K562 treated with DMSO at 1 percent for 4 hours (cell line): ENCODE results near the gene SLC37A4. TPM values are rescaled to one million over a fixed set of nuclear protein-coding genes. Genes with fewer than 3 reads are reported as not detected.

Experiments used
- total RNA-seq: library from RNA; unstranded; fragments of 300-600 nt; gene quantifications from 2 replicates; pipeline ENCODE4 v1.2.3, GENCODE V29; 2022; ENCODE audit not compliant: insufficient read depth

Gene SLC37A4
- 36.3 and 44.7 TPM in 2 replicates for total RNA-seq

GRCh38 chr11:119030329-119031047, at the start of gene SLC37A4:
TSS of gene SLC37A4 (minus strand) at chr11:119030877.

DNA sequence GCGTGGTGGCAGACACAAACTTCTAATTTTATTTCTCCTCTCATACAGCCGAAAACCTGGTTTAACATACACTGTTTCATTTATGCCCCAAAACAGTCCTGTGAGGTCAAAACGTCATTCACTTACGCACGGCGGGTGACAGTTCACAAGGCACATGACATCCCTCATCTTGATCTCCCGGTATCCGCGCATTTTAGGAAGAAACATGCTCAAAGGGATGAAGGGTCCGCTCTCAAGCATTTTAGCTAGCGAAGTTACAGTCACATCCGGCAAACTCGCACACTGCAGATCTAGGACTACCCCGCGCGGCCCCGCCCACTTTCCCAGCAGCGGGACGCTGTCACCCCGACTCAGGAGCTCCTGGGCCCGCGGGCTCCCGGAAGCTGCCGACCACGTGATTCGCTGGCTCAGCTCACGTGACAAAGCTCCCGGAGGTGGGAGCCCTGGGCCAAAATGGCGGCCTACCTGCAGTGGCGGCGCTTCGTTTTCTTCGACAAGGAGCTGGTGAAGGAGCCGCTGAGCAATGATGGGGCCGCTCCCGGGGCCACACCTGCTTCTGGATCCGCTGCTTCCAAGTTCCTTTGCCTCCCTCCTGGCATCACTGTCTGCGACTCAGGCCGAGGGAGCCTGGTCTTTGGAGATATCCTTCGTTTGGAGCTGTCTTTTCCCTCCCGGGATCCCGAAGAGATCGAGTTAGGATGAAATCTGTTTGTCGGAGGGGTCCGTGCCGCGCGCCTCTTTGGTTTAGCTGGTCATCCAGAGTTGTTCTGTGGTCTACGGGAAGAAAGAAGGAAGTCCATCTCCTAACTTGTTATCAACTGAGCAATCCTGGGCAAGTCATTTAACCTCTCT, 36.9 kb upstream of the SLC37A4 start, which contains the start of gene VPS11:
Gene VPS11, plus strand, starts transcription at position 448 of the 852 bp plus-strand sequence. Its CDS starts 6 bp downstream, at position 454.

GRCh38 chr11:119057000-119057769, 26.5 kb upstream of the SLC37A4 start, which contains the start of gene HYOU1:
TSS of gene HYOU1 (minus strand) at chr11:119057205. CDS start at chr11:119056160, 1,045 bp downstream.

GRCh38 chr11:119018074-119018938, 12.4 kb downstream of the SLC37A4 start, which contains the start of the genes RPS25 and TRAPPC4:
TSS of gene RPS25 (minus strand) at chr11:119018343. CDS start at chr11:119018284, 59 bp downstream.
TSS of gene TRAPPC4 (plus strand) at chr11:119018766. CDS start at chr11:119018796, 30 bp downstream.

GRCh38 chr11:118997627-118998387, 32.9 kb downstream of the SLC37A4 start, which contains the start of gene CENATAC:
TSS of gene CENATAC (plus strand) at chr11:118998138. CDS start at chr11:118998198, 60 bp downstream.

Other genes starting within 250 kb of the SLC37A4 start
- 14.2 and 22.0 TPM in 2 replicates for gene DDX6, start 239.7 kb downstream of the SLC37A4 start, total RNA-seq
- not detected in 2 replicates for gene CXCR5, start 147.0 kb downstream of the SLC37A4 start, total RNA-seq
- 8.3 and 14.2 TPM in 2 replicates for gene BCL9L, start 105.0 kb downstream of the SLC37A4 start, total RNA-seq
- gene UPK2, start 74.6 kb downstream of the SLC37A4 start, total RNA-seq, result not detected in 2 replicates
- not detected in 2 replicates for gene FOXR1, start 59.1 kb downstream of the SLC37A4 start, total RNA-seq
- gene CENATAC, start 32.7 kb downstream of the SLC37A4 start, total RNA-seq, result 11.8 and 12.3 TPM in 2 replicates
- gene RPS25, start 12.5 kb downstream of the SLC37A4 start, total RNA-seq, result 1,661 and 1,791 TPM in 2 replicates
- 131 and 148 TPM in 2 replicates for gene TRAPPC4, start 12.1 kb downstream of the SLC37A4 start, total RNA-seq
- 202 and 231 TPM in 2 replicates for gene HYOU1, start 26.3 kb upstream of the SLC37A4 start, total RNA-seq
- 31.8 and 39.9 TPM in 2 replicates for gene VPS11, start 36.9 kb upstream of the SLC37A4 start, total RNA-seq
- gene HMBS, start 54.0 kb upstream of the SLC37A4 start, total RNA-seq, result 107 and 137 TPM in 2 replicates
- gene DPAGT1, start 71.0 kb upstream of the SLC37A4 start, total RNA-seq, result 41.8 and 50.8 TPM in 2 replicates
- gene C2CD2L, start 76.5 kb upstream of the SLC37A4 start, total RNA-seq, result 27.8 and 33.7 TPM in 2 replicates
- 28.5 and 31.2 TPM in 2 replicates for gene HINFP, start 90.7 kb upstream of the SLC37A4 start, total RNA-seq
- gene ABCG4, start 118.2 kb upstream of the SLC37A4 start, total RNA-seq, result 0.17 TPM in 1 of 2 replicates, not detected in the other
- gene NLRX1, start 137.8 kb upstream of the SLC37A4 start, total RNA-seq, result 1.6 and 2.0 TPM in 2 replicates
- not detected in 2 replicates for gene NHERF4, start 154.6 kb upstream of the SLC37A4 start, total RNA-seq
- gene CBL, start 175.5 kb upstream of the SLC37A4 start, total RNA-seq, result 11.8 and 12.7 TPM in 2 replicates